ENCODE results near the gene GSC2.
A peak's percentile ranks its signal among the peaks of the same experiment; 100 is the strongest.
"Not testable (repeated sequence)": the region's sequence is repeated elsewhere in the genome, so short reads cannot be mapped to it uniquely, and the experiment has no call there.

DNA sequence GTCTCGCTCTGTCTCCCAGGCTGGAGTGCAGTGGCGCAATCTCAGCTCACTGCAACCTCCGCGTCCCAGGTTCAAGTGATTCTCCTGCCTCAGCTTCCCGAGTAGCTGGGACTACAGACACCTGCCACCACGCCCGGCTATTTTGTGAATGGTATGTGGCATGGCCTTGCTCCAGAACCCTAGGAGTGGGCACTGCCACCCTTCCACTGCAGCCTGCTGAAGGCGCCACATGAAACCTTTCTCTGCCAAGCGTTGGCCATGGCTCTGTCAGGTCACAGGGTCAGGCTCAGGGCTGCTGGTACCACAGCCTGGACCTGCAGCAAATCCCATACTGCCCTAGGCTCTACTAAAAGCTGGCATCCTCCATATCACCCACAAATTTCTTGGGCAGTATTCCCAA lies 6.0 kb upstream of the GSC2 start:
- not testable (repeated sequence) for TF ChIP-seq ETV6 (IDR thresholded peaks at IDR 0.05; ENCODE audit: borderline replicate concordance in 1 of 2, low read depth in 2 of 2, low read length in 1 of 2); ETV6 (CRISPR knock-in tag; IDR thresholded peaks at IDR 0.05; ENCODE audit: borderline replicate concordance); ZNF24 (IDR thresholded peaks at IDR 0.05); AFF1 (IDR thresholded peaks at IDR 0.05; ENCODE audit: low read depth in 1 of 2, partially characterized antibody in 2 of 2); CBX1 (IDR thresholded peaks at IDR 0.05; ENCODE audit: low read depth); PHF8 (IDR thresholded peaks at IDR 0.05; ENCODE audit: borderline replicate concordance, low read length); CBFB (CRISPR knock-in tag; IDR thresholded peaks at IDR 0.05)
- 0 out of 2 replicates have a peak, but pooled peaks have one; percentile 29 for TF ChIP-seq ZNF263 (CRISPR knock-in tag; IDR thresholded peaks at IDR 0.05; ENCODE audit: borderline replicate concordance)

Measured in K562 (cell line).